Measurements from ENCODE around the gene TIGD7. TPM values are rescaled to one million over a fixed set of nuclear protein-coding genes. Genes with fewer than 3 reads are reported as not detected.

The TIGD7 gene
- total and polyA plus RNA-seq, 2 of the 8 experiments (the other 6 are each of a cell fraction or from before 2014, with no cell fraction given) = 3.0 to 8.9 TPM

GRCh38 chr16:3256866-3257465 lies 48.3 kb downstream of the TIGD7 start:
- no peak overlapping the region for H2BK120ac ChIP-seq (replicated peaks; ENCODE audit: low read depth, low read length)
- H3K23me2 ChIP-seq (ENCODE audit: low read depth, low read length) = no peaks in the 10 kb centered on the region
- ChIA-PET POLR2A (ENCODE audit: partially characterized antibody) (interaction anchor here (1.4 kb wide), 1 partner anchor 27 kb away, joined by 4 read pairs; the partner anchor contains the start of gene ZNF263), CTCF (ENCODE audit: partially characterized antibody) (interaction anchor here (1.4 to 1.9 kb wide), 3 partner anchors 8 to 11 kb away, joined by 3 to 10 read pairs (median 6); no protein-coding TSS in a partner anchor)
- no peak overlapping the region for H3K4ac ChIP-seq (replicated peaks; ENCODE audit: insufficient read length, low read depth, low read length)
- no peak overlapping the region for H2BK5ac ChIP-seq (ENCODE audit: low read depth, low read length)
- no peak overlapping the region for H3K56ac ChIP-seq (replicated peaks; ENCODE audit: insufficient read length, low read depth, low read length)
- no peaks in the 10 kb centered on the region for H3K36me3 ChIP-seq (ENCODE audit: control insufficient read depth in 2 of 4, insufficient read depth in 4 of 4, low read length in 3 of 4)
- no peak overlapping the region for H3K4me2 ChIP-seq (ENCODE audit: insufficient read depth in 1 of 2, low read depth in 2 of 2, low read length in 2 of 2)
- peaks cover 14 to 28% of the 10 kb centered on the region in 2 experiments; a peak in 3 of 4 replicates for H3K9me3 ChIP-seq (ENCODE audit: insufficient read depth in 2 of 2, low read depth in 1 of 2, low read length in 1 of 2)
- no peak overlapping the region for H2BK12ac ChIP-seq (ENCODE audit: low read depth, low read length)
- no peak overlapping the region for H2AK5ac ChIP-seq (ENCODE audit: low read depth, low read length)
- H3K79me2 ChIP-seq (ENCODE audit: control insufficient read depth in 1 of 2, insufficient read depth in 2 of 2, low read length in 2 of 2) = no peaks in the 10 kb centered on the region
- 78% methylated on average over 9 of the region's 9 CpGs; no CpG with 5 or more reads in 1 of the 2 experiments for WGBS, 2 experiments (ENCODE audit: extremely low coverage in 1 of 2, insufficient coverage in 1 of 2, insufficient read length in 1 of 2, insufficient replicate concordance in 2 of 2, low coverage in 1 of 2, low lambda C conversion rate in 2 of 2, missing lambda C conversion rate in 1 of 2)
- H4K91ac ChIP-seq (replicated peaks; ENCODE audit: insufficient read length, low read length) = no peak overlapping the region
- H3K27ac ChIP-seq (ENCODE audit: low read depth, low read length) = no peak overlapping the region
- H2BK15ac ChIP-seq (ENCODE audit: low read length) = no peak overlapping the region
- no peak overlapping the region for H2BK20ac ChIP-seq (ENCODE audit: low read length)
- H3K9ac ChIP-seq (replicated peaks in 1 of 4; ENCODE audit: extremely low read depth in 1 of 4, low read depth in 3 of 4, low read length in 3 of 4) = no peak overlapping the region
- H3K14ac ChIP-seq (ENCODE audit: insufficient read length) = no peak overlapping the region
- FAIRE-seq (no peak), DNase-seq (ENCODE audit: low read depth in 1 of 2, low spot score in 2 of 2) (no peak)
- no peak overlapping the region for H4K5ac ChIP-seq (ENCODE audit: insufficient read length, low read depth, low read length)
- H4K8ac ChIP-seq (ENCODE audit: extremely low read depth, insufficient read depth, low read length) = no peak overlapping the region
- H2AFZ ChIP-seq (ENCODE audit: low read length) = no peak overlapping the region
- no peak overlapping the region for H3K23ac ChIP-seq (ENCODE audit: insufficient read length)
- no peak overlapping the region for H3K18ac ChIP-seq (ENCODE audit: extremely low read depth, low read length)
- no peaks in the 10 kb centered on the region for H3K27me3 ChIP-seq (replicated peaks in 1 of 4; ENCODE audit: control insufficient read depth in 3 of 4, extremely low read depth in 1 of 4, insufficient read depth in 3 of 4, low read length in 3 of 4)
- H3K4me1 ChIP-seq (replicated peaks in 1 of 4; ENCODE audit: control insufficient read depth in 3 of 4, insufficient read depth in 4 of 4, low read length in 3 of 4) = no peaks in the 10 kb centered on the region
- no peak overlapping the region for H3K4me3 ChIP-seq (ENCODE audit: extremely low read depth in 1 of 4, insufficient read depth in 2 of 4, low read depth in 3 of 4, low read length in 4 of 4)
- H3K79me1 ChIP-seq (ENCODE audit: low read depth, low read length) = no peaks in the 10 kb centered on the region
- H4K20me1 ChIP-seq (replicated peaks in 1 of 2; ENCODE audit: control insufficient read depth in 1 of 2, insufficient read depth in 2 of 2, low read length in 2 of 2) = no peaks in the 10 kb centered on the region
- no peak for TF ChIP-seq KDM4A (IDR thresholded peaks at IDR 0.05; ENCODE audit: low read depth, low read length, severe bottlenecking)
- TF ChIP-seq SAP30 (IDR thresholded peaks at IDR 0.05; ENCODE audit: insufficient read depth, insufficient replicate concordance, low read length) = no peak
- TF ChIP-seq CTCF (IDR thresholded peaks at IDR 0.05; ENCODE audit: control extremely low read depth in 1 of 3, insufficient read depth in 1 of 3, low read depth in 1 of 3, low read length in 3 of 3) = no peak
- no peak for TF ChIP-seq CBX8 (IDR thresholded peaks at IDR 0.05; ENCODE audit: borderline replicate concordance, low read depth, low read length)
- TF ChIP-seq HDAC6 (IDR thresholded peaks at IDR 0.05; ENCODE audit: low read depth, low read length) = no peak
- TF ChIP-seq SIN3A (conservative IDR thresholded peaks at IDR 0.05 in 1 of 2, IDR thresholded peaks at IDR 0.05 in 1 of 2; ENCODE audit: low read depth in 1 of 2, low read length in 2 of 2) = no peak
- no peak for TF ChIP-seq POU5F1 (IDR thresholded peaks at IDR 0.05; ENCODE audit: low read depth, low read length)
